ENCODE results near the gene TMPRSS11E. TPM values are rescaled to one million over a fixed set of nuclear protein-coding genes. Genes with fewer than 3 reads are reported as not detected.

The TMPRSS11E gene
- total RNA-seq, 1 donor = not detected

Other genes starting within 250 kb of the TMPRSS11E start
- not detected in 2 replicates for gene TMPRSS11B, start 201.8 kb upstream of the TMPRSS11E start, total RNA-seq (ENCODE audit: low replicate concordance)
- gene YTHDC1, start 97.4 kb upstream of the TMPRSS11E start, total RNA-seq (ENCODE audit: low replicate concordance) = 39.3 and 166 TPM in 2 replicates
- not detected in 2 replicates for gene UGT2B17, start 128.9 kb downstream of the TMPRSS11E start, total RNA-seq (ENCODE audit: low replicate concordance)
- gene UGT2B15, start 223.2 kb downstream of the TMPRSS11E start, total RNA-seq (ENCODE audit: low replicate concordance) = not detected in 2 replicates